Keratinocyte (primary cell): ENCODE results near the gene ARHGEF16.

ENCODE experiments used
- CTCF ChIP-seq, 3 experiments: IDR thresholded peaks in 1 of 3; conservative IDR thresholded peaks in 1 of 3; optimal IDR thresholded peaks in 1 of 3; 2 replicates in 2 of 3; 3 replicates in 1 of 3; pipeline versions ENCODE3 to v1.5.1; 2011; ENCODE audit warnings: low read length in 3 of 3, mild to moderate bottlenecking in 3 of 3, moderate library complexity in 2 of 3, control low read depth in 1 of 3, inconsistent platforms in 1 of 3; ENCODE audit not compliant: insufficient read depth in 2 of 3; ENCODE audit errors: extremely low read depth in 1 of 3
- EZH2 ChIP-seq: IDR thresholded peaks from one replicate; pipeline ENCODE4 v1.6.1; 2012; ENCODE audit warnings: inconsistent platforms, mild to moderate bottlenecking, low read length, moderate library complexity

- no peak for TF ChIP-seq CTCF (optimal IDR thresholded peaks at IDR 0.05 in 1 of 3, IDR thresholded peaks at IDR 0.05 in 1 of 3, conservative IDR thresholded peaks at IDR 0.05 in 1 of 3; ENCODE audit: extremely low read depth in 1 of 3, insufficient read depth in 2 of 3, low read length in 3 of 3)
- no peak for TF ChIP-seq EZH2
These were observed 4.1 kb upstream of the ARHGEF16 start for GRCh38 chr1:3450202-3450863.
